MM.1S (cell line): Measurements from ENCODE around the gene SEMA6B.

Experiments used
- CTCF ChIP-seq: fragments of 300-600 bp; sonication (generic); IDR thresholded peaks from 2 replicates; pipeline ENCODE4 v1.5.1; 2016; ENCODE audit warnings: antibody characterized with exemption, low read length, mixed read lengths
- EZH2 ChIP-seq: fragments of 300-600 bp; sonication (generic); optimal IDR thresholded peaks from 2 replicates; pipeline ENCODE3; 2017; ENCODE audit warnings: low read depth, mild to moderate bottlenecking, antibody characterized with exemption, low read length, mixed read lengths
- EZH2phosphoT487 ChIP-seq: fragments of 300-600 bp; sonication (generic); IDR thresholded peaks from 2 replicates; pipeline ENCODE4 v1.6.1; 2018; ENCODE audit warnings: antibody characterized with exemption, low read length

GRCh38 chr19:4537953-4538600, 21.4 kb downstream of the SEMA6B start:
- no peak for TF ChIP-seq CTCF
- TF ChIP-seq EZH2 = no peak
- no peak for TF ChIP-seq EZH2phosphoT487
